GM06990 (cell line): ENCODE measurements around the gene GDF7.

Experiments
- DNase-seq: peaks from one replicate; pipeline ENCODE4 v3.0.0-alpha.2; 2011; ENCODE audit not compliant: insufficient read length; ENCODE audit errors: extremely low read depth
- H3K27me3 ChIP-seq: replicated peaks from 2 replicates; pipeline ENCODE4 v1.6.0; 2011; ENCODE audit warnings: low read length; ENCODE audit not compliant: control insufficient read depth, insufficient read depth
- H3K36me3 ChIP-seq: 2 replicates; pipeline ENCODE4 v1.5.1; 2011; ENCODE audit warnings: low read length; ENCODE audit not compliant: control insufficient read depth, insufficient read depth
- H3K4me3 ChIP-seq: replicated peaks from 2 replicates; pipeline ENCODE4 v1.5.1; 2011; ENCODE audit warnings: low read depth, mild to moderate bottlenecking, control low read depth, low read length
- CTCF ChIP-seq: IDR thresholded peaks from 2 replicates; pipeline ENCODE4 v1.5.1; 2011; ENCODE audit warnings: low read length, control low read depth, mild to moderate bottlenecking, inconsistent platforms; ENCODE audit not compliant: insufficient read depth, poor library complexity, severe bottlenecking

GDF7 gene

GRCh38 chr2:20654535-20654813 is 12.5 kb upstream of the GDF7 start:
- no peak for DNase-seq
- no peaks in the 10 kb centered on the region for H3K36me3 ChIP-seq
- no peak for TF ChIP-seq CTCF
- no peaks in the 10 kb centered on the region for H3K27me3 ChIP-seq
- no peak overlapping the region for H3K4me3 ChIP-seq

- H3K36me3 ChIP-seq, result no peaks in the 10 kb centered on the region
- no peak for TF ChIP-seq CTCF
- H3K4me3 ChIP-seq, result no peak overlapping the region
- H3K27me3 ChIP-seq, result no peaks in the 10 kb centered on the region
- no peak for DNase-seq
Measured at GRCh38 chr2:20656561-20656960, 10.4 kb upstream of the GDF7 start.

GRCh38 chr2:20657522-20658235 is 9.3 kb upstream of the GDF7 start:
- Histone ChIP-seq H3K27me3 (peaks cover 2% of the 10 kb centered on the region; the same call in 1 of the 2 replicates), H3K4me3 (no peak overlapping the region), H3K36me3 (no peaks in the 10 kb centered on the region)
- no peak for DNase-seq
- TF ChIP-seq CTCF, result no peak

GRCh38 chr2:20660506-20661420 is 6.2 kb upstream of the GDF7 start:
- no peaks in the 10 kb centered on the region for H3K36me3 ChIP-seq
- no peak for TF ChIP-seq CTCF
- DNase-seq, result no peak
- peaks cover 4% of the 10 kb centered on the region for H3K27me3 ChIP-seq
- no peak overlapping the region for H3K4me3 ChIP-seq

- no peaks in the 10 kb centered on the region for H3K36me3 ChIP-seq
- H3K4me3 ChIP-seq, result no peak overlapping the region
- H3K27me3 ChIP-seq, result peaks cover 4% of the 10 kb centered on the region
- DNase-seq, result no peak
- TF ChIP-seq CTCF, result peak; percentile 92
Measured at GRCh38 chr2:20661421-20662307, 5.3 kb upstream of the GDF7 start.
